Ovary (tissue), 9 donors: Measurements from ENCODE around the gene NYAP2. TPM values are rescaled to one million over a fixed set of nuclear protein-coding genes. Genes with fewer than 3 reads are reported as not detected.

Source experiments
- DNase-seq, 5 donors: peaks; one replicate each; pipeline ENCODE4 v3.0.0-alpha.2; 2019 to 2020
- H3K27ac ChIP-seq, 2 donors: fragments of 200-600 bp; one replicate each; pipeline versions ENCODE4 v1.5.1 to v1.8.0; 2019 to 2022
- H3K27me3 ChIP-seq: fragments of 200-600 bp; one replicate; pipeline ENCODE4 v1.8.0; 2022
- H3K36me3 ChIP-seq: fragments of 200-600 bp; sonication (generic); one replicate; pipeline ENCODE4 v1.5.1; 2019
- H3K4me1 ChIP-seq: one replicate; pipeline ENCODE4 v1.8.1; 2013; ENCODE audit warnings: mild to moderate bottlenecking, moderate library complexity; ENCODE audit not compliant: insufficient read depth
- H3K4me3 ChIP-seq: fragments of 200-600 bp; sonication (generic); one replicate; pipeline ENCODE4 v1.5.1; 2017
- H3K9me3 ChIP-seq, 2 donors: fragments of 200-600 bp in 1 of 2; sonication (generic) in 1 of 2; one replicate each; pipeline versions ENCODE4 v1.5.1 to v1.8.1; 2013 to 2019; ENCODE audit warnings: mild to moderate bottlenecking in 1 of 2, moderate library complexity in 1 of 2
- CTCF ChIP-seq, 3 donors: fragments of 450-650 bp in 2 of 3; fragments of 200-600 bp in 1 of 3; IDR thresholded peaks; one replicate each; pipeline versions ENCODE4 v1.5.1 to v1.8.0; 2016 to 2022; ENCODE audit warnings: antibody characterized with exemption in 3 of 3, mild to moderate bottlenecking in 1 of 3
- EP300 ChIP-seq: sonication (generic); formaldehyde crosslinking; IDR thresholded peaks from one replicate; pipeline ENCODE4 v1.6.1; 2017; ENCODE audit warnings: antibody characterized with exemption
- POLR2A ChIP-seq: fragments of 450-650 bp; IDR thresholded peaks from one replicate; pipeline ENCODE4 v1.6.1; 2017; ENCODE audit warnings: antibody characterized with exemption, mild to moderate bottlenecking, moderate library complexity
- WGBS, 3 donors: extraction: QIAGEN DNeasy Blood & Tissue Kit in 1 of 3; methylation state at CpG; one replicate each; pipeline versions ENCODE4 v1.1.5 to v1.1.7; 2013 to 2017; 5-methylcytosine and 5-hydroxymethylcytosine counted together
- intact Hi-C, 4 donors: fragments of 100-400 bp; cut with DNase I; formaldehyde crosslinking; loops; one replicate each; pipeline versions ENCODE4 v1.11.0 to v1.15.1; 2022 to 2023
- polyA plus RNA-seq, 2 donors: library from polyadenylated mRNA; stranded (reverse); fragments of 200-250 nt in 1 of 2; fragments of 350-450 nt in 1 of 2; fragmentation: Illumina TruSeq in 1 of 2; extraction: RNeasy Lipid Tissue Mini Kit (QIAGEN cat#74804) in 1 of 2; gene quantifications; one replicate each; pipeline ENCODE4 v1.2.3, GENCODE V29; 2013 to 2014
- total RNA-seq, 7 donors: library from RNA; depleted of rRNA in 2 of 7; stranded (reverse); fragments of >200 nt in 2 of 7; fragmentation: NEBNext Ultra II Directional in 3 of 7; extraction: Animal tissue kit (Norgen Biotek cat#: 25700) in 3 of 7; gene quantifications; one replicate each; pipeline versions ENCODE4 v1.1.0 to v1.2.4, GENCODE V29; 2016 to 2023
- donor health status: DM: no; HTN: no; CAD: no; lungs with moderate emphysema.
- donor health status: DM: no; HTN: no; CAD: no.
- donor health status: Bipolar disorder and iron deficiency.
- donor health status: DM: yes; HTN: yes; CAD: no.
- donor health status: DM: no; HTN: no; CAD: no.
- donor health status: DM: yes; HTN: yes; CAD: no.

The NYAP2 gene
- total and polyA plus RNA-seq, 9 donors, result 0.10 to 0.13 TPM; not detected in 7

- intact Hi-C loops, result no loop called here
- no peak for DNase-seq
- H3K36me3 ChIP-seq, result no peaks in the 10 kb centered on the region
- H3K4me1 ChIP-seq, result no peaks in the 10 kb centered on the region
- no peak overlapping the region for H3K27ac ChIP-seq
- no peaks in the 10 kb centered on the region for H3K27me3 ChIP-seq
- no peak for TF ChIP-seq EP300
- WGBS, 3 donors, result 92 to 93% (median 93%) methylated on average over 1 of the region's 1 CpG
- H3K4me3 ChIP-seq, result no peak overlapping the region
- no peaks in the 10 kb centered on the region for H3K9me3 ChIP-seq
Observed at GRCh38 chr2:225463449-225463848, 63.9 kb downstream of the NYAP2 start.

DNA sequence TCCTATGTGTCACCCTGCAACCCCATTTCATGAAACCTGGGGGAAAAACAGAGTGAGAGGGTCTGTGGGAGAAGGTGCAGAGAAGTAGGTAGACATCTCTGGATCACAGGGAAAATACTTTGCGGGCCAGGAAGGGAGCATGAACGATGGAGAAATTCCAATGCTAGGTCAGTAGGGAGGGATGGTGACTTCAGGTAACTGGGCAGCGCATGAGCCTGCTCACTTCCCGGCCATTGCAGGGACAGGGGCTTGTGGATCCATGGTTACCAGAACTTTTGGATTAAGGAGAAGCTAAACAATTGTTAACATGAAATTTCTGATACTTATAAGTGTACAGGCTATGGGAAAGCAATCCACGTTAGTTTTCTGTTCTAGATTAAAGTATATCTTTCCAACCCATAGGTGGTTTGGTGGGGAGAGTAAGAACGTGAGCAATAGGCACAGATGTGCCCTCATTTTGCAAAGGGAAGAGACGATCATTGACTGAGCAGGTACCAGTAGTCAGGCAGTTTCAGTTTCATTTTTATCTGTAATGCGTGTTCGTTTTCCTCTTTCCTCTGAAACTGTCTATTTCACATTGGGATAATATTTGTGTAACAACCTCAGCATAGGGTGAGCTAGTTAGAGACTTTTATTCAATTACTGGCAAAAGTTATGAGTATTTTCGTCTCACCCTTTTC, 65.0 kb downstream of the NYAP2 start:
- no peaks in the 10 kb centered on the region for H3K27me3 ChIP-seq
- H3K4me1 ChIP-seq, result no peaks in the 10 kb centered on the region
- WGBS, 3 donors, result 60 to 77% (median 64%) methylated on average over 10 of the region's 10 CpGs
- H3K4me3 ChIP-seq, result no peak overlapping the region
- no peaks in the 10 kb centered on the region for H3K36me3 ChIP-seq
- DNase-seq, result no peak
- no peaks in the 10 kb centered on the region for H3K9me3 ChIP-seq
- intact Hi-C loops, result no loop called here
- no peak overlapping the region for H3K27ac ChIP-seq
- no peak for TF ChIP-seq POLR2A
- TF ChIP-seq CTCF (IDR thresholded peaks at IDR 0.05), result no peak
- no peak for TF ChIP-seq EP300

- Histone ChIP-seq H3K4me3 (no peak overlapping the region), H3K27me3 (no peaks in the 10 kb centered on the region), H3K4me1 (no peaks in the 10 kb centered on the region), H3K27ac (no peak overlapping the region), H3K9me3 (no peaks in the 10 kb centered on the region), H3K36me3 (no peaks in the 10 kb centered on the region)
- intact Hi-C loops, result no loop called here
- WGBS, 3 donors, result 87 to 92% (median 91%) methylated on average over 4 of the region's 4 CpGs
- TF ChIP-seq CTCF (IDR thresholded peaks at IDR 0.05) (no peak), POLR2A (no peak), EP300 (no peak)
- DNase-seq, result no peak
Observed at GRCh38 chr2:225465827-225466226, 66.3 kb downstream of the NYAP2 start.

- no peak for TF ChIP-seq EP300
- no peak for TF ChIP-seq CTCF (IDR thresholded peaks at IDR 0.05)
- no peak for TF ChIP-seq POLR2A
- Histone ChIP-seq H3K36me3 (no peaks in the 10 kb centered on the region), H3K4me3 (no peak overlapping the region), H3K4me1 (no peaks in the 10 kb centered on the region), H3K27ac (no peak overlapping the region), H3K27me3 (no peaks in the 10 kb centered on the region), H3K9me3 (no peaks in the 10 kb centered on the region)
- 81 to 88% (median 87%) methylated on average over 9 of the region's 9 CpGs for WGBS, 3 donors
- intact Hi-C loops, result no loop called here
- DNase-seq, result no peak
Observed at GRCh38 chr2:225466891-225467604, 67.5 kb downstream of the NYAP2 start.

DNA sequence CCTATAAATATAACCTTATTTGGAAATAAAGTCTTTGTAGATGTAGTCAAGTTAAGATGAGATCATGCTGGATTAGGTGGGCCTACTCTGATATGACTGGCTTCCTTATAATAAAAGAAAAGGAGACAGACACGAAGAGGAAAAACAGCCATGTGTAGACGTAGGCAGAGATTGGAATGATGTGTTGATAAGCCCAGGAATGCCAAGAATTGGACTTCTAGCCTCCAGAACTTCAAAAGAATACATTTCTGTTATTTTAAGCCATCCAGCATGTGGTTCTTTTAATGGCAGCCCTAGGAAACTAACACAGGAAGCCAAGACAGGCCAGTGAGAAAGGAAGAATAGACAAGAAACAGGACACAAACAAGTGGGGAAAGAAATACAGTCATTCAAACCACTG, 68.6 kb downstream of the NYAP2 start:
- WGBS, 3 donors, result 28 to 45% (median 34%) methylated on average over 2 of the region's 2 CpGs
- no peak for DNase-seq
- Histone ChIP-seq H3K27me3 (no peaks in the 10 kb centered on the region), H3K9me3 (no peaks in the 10 kb centered on the region), H3K27ac (no peak overlapping the region), H3K4me3 (no peak overlapping the region), H3K36me3 (no peaks in the 10 kb centered on the region), H3K4me1 (no peaks in the 10 kb centered on the region)
- TF ChIP-seq CTCF (IDR thresholded peaks at IDR 0.05), result no peak
- TF ChIP-seq POLR2A, result no peak
- no peak for TF ChIP-seq EP300
- intact Hi-C loops, result no loop called here
